ENCODE measurements around the gene SSBP3.
"Not testable (repeated sequence)": the region's sequence is repeated elsewhere in the genome, so short reads cannot be mapped to it uniquely, and the experiment has no call there.

The SSBP3 gene

DNA sequence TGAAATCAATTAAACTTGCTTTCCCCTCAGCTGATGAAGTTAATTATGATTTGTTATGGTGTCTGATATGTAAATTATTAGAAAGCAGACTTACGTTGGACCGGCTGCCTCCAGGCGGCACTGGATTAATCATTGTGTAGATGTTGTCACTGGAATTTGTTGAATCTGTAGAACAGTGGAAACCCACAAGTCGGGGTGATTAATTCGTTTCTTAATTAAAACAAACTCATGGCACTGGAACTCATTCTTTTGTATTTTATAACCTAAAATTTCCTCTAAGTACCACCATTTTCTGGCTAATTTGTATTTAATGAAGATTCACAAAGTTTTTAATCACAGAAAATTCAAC, 167.2 kb downstream of the SSBP3 start:
- Histone ChIP-seq H2AFZ (ENCODE audit: low read depth, low read length) (no peak overlapping the region), H3K9ac (ENCODE audit: low read length) (no peak overlapping the region), H4K20me1 (ENCODE audit: insufficient read depth, low read length) (no peaks in the 10 kb centered on the region), H3K36me3 (replicated peaks; ENCODE audit: low read depth, low read length) (no peaks in the 10 kb centered on the region), H3K27me3 (ENCODE audit: low read depth, low read length) (no peaks in the 10 kb centered on the region), H3K4me1 (ENCODE audit: low read length) (peaks cover 6% of the 10 kb centered on the region), H3K9me3 (ENCODE audit: insufficient read depth, low read length) (no peaks in the 10 kb centered on the region), H3K27ac (ENCODE audit: low read length) (no peak overlapping the region), H3K4me2 (ENCODE audit: low read length) (peak overlapping the region; percentile 26; the same call in 1 of the 2 replicates), H3K4me3 (ENCODE audit: low read length) (no peak overlapping the region), H3K79me2 (ENCODE audit: low read length) (no peaks in the 10 kb centered on the region)
- TF ChIP-seq EZH2phosphoT487 (IDR thresholded peaks at IDR 0.05; ENCODE audit: low read depth) = no peak
- TF ChIP-seq, protein P1, sequence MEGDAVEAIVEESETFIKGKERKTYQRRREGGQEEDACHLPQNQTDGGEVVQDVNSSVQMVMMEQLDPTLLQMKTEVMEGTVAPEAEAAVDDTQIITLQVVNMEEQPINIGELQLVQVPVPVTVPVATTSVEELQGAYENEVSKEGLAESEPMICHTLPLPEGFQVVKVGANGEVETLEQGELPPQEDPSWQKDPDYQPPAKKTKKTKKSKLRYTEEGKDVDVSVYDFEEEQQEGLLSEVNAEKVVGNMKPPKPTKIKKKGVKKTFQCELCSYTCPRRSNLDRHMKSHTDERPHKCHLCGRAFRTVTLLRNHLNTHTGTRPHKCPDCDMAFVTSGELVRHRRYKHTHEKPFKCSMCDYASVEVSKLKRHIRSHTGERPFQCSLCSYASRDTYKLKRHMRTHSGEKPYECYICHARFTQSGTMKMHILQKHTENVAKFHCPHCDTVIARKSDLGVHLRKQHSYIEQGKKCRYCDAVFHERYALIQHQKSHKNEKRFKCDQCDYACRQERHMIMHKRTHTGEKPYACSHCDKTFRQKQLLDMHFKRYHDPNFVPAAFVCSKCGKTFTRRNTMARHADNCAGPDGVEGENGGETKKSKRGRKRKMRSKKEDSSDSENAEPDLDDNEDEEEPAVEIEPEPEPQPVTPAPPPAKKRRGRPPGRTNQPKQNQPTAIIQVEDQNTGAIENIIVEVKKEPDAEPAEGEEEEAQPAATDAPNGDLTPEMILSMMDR (IDR thresholded peaks at IDR 0.05; ENCODE audit: low read depth, low read length) = no peak

DNA sequence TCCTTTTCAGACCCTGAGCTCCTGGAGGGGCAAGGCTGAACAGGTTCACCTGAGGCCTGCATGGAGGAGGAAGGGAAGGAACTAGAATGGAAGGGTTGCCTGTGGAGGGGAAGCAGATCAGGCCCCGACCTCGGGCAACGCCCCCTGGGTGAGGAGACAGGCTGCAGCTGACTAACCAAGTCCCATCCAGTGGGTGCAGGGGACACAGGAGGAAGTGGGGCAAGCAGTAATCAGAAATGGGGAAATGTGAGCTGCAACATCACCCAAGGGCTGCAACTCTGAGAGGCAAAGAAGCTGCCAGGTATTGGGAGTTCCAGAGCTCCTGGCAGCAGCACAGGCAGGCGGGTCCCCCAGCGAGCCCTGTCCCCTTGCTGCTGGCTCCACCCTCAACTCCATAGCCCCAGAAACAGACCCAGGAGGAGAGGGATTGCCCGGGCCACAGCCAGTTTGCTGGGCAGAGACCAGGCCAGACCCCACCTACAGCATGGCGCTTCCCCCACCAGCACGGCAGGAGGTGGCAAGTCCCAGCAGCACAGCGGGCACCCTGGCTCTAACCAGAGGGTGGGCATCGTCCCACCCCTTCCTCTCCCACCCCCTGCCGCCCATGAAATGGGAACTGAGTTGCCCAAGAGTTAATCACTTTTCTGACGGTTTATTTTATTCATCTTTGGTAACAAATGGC, 167.7 kb downstream of the SSBP3 start:
- TF ChIP-seq, protein P1 (IDR thresholded peaks at IDR 0.05; ENCODE audit: low read depth, low read length) = no peak
- no peak for TF ChIP-seq EZH2phosphoT487 (IDR thresholded peaks at IDR 0.05; ENCODE audit: low read depth)
- Histone ChIP-seq H3K79me2 (ENCODE audit: low read length) (no peaks in the 10 kb centered on the region), H4K20me1 (ENCODE audit: insufficient read depth, low read length) (no peaks in the 10 kb centered on the region), H3K27me3 (ENCODE audit: low read depth, low read length) (no peaks in the 10 kb centered on the region), H3K4me2 (ENCODE audit: low read length) (peak overlapping the region; percentile 26), H3K36me3 (replicated peaks; ENCODE audit: low read depth, low read length) (no peaks in the 10 kb centered on the region), H3K4me1 (ENCODE audit: low read length) (peaks cover 6% of the 10 kb centered on the region), H3K9me3 (ENCODE audit: insufficient read depth, low read length) (no peaks in the 10 kb centered on the region), H2AFZ (ENCODE audit: low read depth, low read length) (no peak overlapping the region), H3K27ac (ENCODE audit: low read length) (no peak overlapping the region), H3K4me3 (ENCODE audit: low read length) (no peak overlapping the region), H3K9ac (ENCODE audit: low read length) (no peak overlapping the region)

DNA sequence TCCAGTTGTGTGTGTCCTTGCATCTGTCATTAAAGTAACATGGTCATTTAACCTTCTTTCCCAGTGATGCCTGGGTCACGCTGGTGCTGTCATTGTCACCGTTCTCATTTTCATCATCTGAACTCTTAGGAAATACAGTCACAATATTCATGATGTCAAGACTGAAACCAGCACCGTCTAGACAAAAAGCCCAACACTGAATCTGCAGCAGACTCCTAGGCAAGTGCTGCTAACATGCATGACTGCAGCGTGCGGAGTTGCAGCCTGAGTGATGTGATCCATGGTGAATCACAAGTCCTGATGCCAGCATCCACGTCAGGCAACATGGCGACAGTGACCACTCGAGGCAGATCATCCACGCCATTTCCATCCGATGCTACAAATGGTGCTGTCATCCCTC, 168.6 kb downstream of the SSBP3 start:
- Histone ChIP-seq H3K9me3 (ENCODE audit: insufficient read depth, low read length) (no peaks in the 10 kb centered on the region), H2AFZ (ENCODE audit: low read depth, low read length) (no peak overlapping the region), H3K9ac (ENCODE audit: low read length) (no peak overlapping the region), H4K20me1 (ENCODE audit: insufficient read depth, low read length) (no peaks in the 10 kb centered on the region), H3K36me3 (replicated peaks; ENCODE audit: low read depth, low read length) (no peaks in the 10 kb centered on the region), H3K4me2 (ENCODE audit: low read length) (no peak overlapping the region), H3K4me3 (ENCODE audit: low read length) (no peak overlapping the region), H3K27me3 (ENCODE audit: low read depth, low read length) (no peaks in the 10 kb centered on the region), H3K79me2 (ENCODE audit: low read length) (no peaks in the 10 kb centered on the region), H3K4me1 (ENCODE audit: low read length) (peaks cover 6% of the 10 kb centered on the region), H3K27ac (ENCODE audit: low read length) (no peak overlapping the region)
- TF ChIP-seq EZH2phosphoT487 (IDR thresholded peaks at IDR 0.05; ENCODE audit: low read depth) = no peak
- TF ChIP-seq, protein P1 (IDR thresholded peaks at IDR 0.05; ENCODE audit: low read depth, low read length) = no peak

DNA sequence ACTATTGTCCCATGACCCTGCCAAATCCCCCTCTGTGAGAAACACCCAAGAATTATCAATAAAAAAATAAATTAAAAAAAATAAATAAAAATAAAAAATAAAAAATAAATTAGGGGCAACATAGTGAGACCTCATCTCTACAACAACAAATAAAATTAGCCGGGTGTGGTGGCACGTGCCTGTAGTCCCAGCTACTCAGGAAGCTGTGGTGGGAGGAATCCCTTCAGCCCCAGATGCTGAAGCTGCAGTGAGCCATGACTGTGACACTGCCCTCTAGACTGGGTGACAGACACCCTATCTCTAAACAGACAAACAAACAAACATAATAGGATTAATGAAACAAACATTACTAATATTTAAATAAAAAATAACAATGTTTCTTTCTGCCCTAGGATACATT, 171.9 kb downstream of the SSBP3 start:
- no peaks in the 10 kb centered on the region for H3K9me3 ChIP-seq (ENCODE audit: insufficient read depth, low read length)
- no peaks in the 10 kb centered on the region for H3K36me3 ChIP-seq (replicated peaks; ENCODE audit: low read depth, low read length)
- no peaks in the 10 kb centered on the region for H3K79me2 ChIP-seq (ENCODE audit: low read length)
- peaks cover 6% of the 10 kb centered on the region for H3K4me1 ChIP-seq (ENCODE audit: low read length)
- H4K20me1 ChIP-seq (ENCODE audit: insufficient read depth, low read length) = no peaks in the 10 kb centered on the region
- no peak overlapping the region for H3K4me3 ChIP-seq (ENCODE audit: low read length)
- no peak overlapping the region for H2AFZ ChIP-seq (ENCODE audit: low read depth, low read length)
- no peak for TF ChIP-seq EZH2phosphoT487 (IDR thresholded peaks at IDR 0.05; ENCODE audit: low read depth)
- TF ChIP-seq, protein P1 (IDR thresholded peaks at IDR 0.05; ENCODE audit: low read depth, low read length) = no peak
- no peak overlapping the region for H3K27ac ChIP-seq (ENCODE audit: low read length)
- H3K27me3 ChIP-seq (ENCODE audit: low read depth, low read length) = no peaks in the 10 kb centered on the region
- H3K9ac ChIP-seq (ENCODE audit: low read length) = no peak overlapping the region
- no peak overlapping the region for H3K4me2 ChIP-seq (ENCODE audit: low read length)

DNA sequence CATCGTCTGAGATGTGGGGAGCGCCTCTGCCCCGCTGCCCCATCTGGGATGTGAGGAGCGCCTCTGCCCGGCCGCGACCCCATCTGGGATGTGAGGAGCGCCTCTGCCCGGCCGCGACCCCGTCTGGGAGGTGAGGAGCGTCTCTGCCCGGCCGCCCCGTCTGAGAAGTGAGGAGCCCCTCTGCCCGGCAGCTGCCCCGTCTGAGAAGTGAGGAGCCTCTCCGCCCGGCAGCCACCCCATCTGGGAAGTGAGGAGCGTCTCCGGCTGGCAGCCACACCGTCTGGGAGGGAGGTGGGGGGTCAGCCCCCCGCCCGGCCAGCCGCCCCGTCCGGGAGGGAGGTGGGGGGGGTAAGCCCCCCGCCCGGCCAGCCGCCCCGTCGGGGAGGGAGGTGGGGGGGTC, 173.0 kb downstream of the SSBP3 start:
- not testable (repeated sequence) for H4K20me1 ChIP-seq (ENCODE audit: insufficient read depth, low read length); H3K27ac ChIP-seq (ENCODE audit: low read length); H3K79me2 ChIP-seq (ENCODE audit: low read length); H3K4me3 ChIP-seq (ENCODE audit: low read length); H3K9me3 ChIP-seq (ENCODE audit: insufficient read depth, low read length); H3K36me3 ChIP-seq (replicated peaks; ENCODE audit: low read depth, low read length); H3K9ac ChIP-seq (ENCODE audit: low read length); H3K4me2 ChIP-seq (ENCODE audit: low read length); H2AFZ ChIP-seq (ENCODE audit: low read depth, low read length); H3K4me1 ChIP-seq (ENCODE audit: low read length); H3K27me3 ChIP-seq (ENCODE audit: low read depth, low read length)
